Ovary (tissue), 9 donors: Measurements from ENCODE around the gene PLCL1. TPM values are rescaled to one million over a fixed set of nuclear protein-coding genes. Genes with fewer than 3 reads are reported as not detected.

Experiments used
- DNase-seq, 5 donors: peaks; one replicate each; pipeline ENCODE4 v3.0.0-alpha.2; 2019 to 2020
- H3K27ac ChIP-seq, 2 donors: fragments of 200-600 bp; one replicate each; pipeline versions ENCODE4 v1.5.1 to v1.8.0; 2019 to 2022
- H3K27me3 ChIP-seq: fragments of 200-600 bp; one replicate; pipeline ENCODE4 v1.8.0; 2022
- H3K36me3 ChIP-seq: fragments of 200-600 bp; sonication (generic); one replicate; pipeline ENCODE4 v1.5.1; 2019
- H3K4me1 ChIP-seq: one replicate; pipeline ENCODE4 v1.8.1; 2013; ENCODE audit warnings: mild to moderate bottlenecking, moderate library complexity; ENCODE audit not compliant: insufficient read depth
- H3K4me3 ChIP-seq: fragments of 200-600 bp; sonication (generic); one replicate; pipeline ENCODE4 v1.5.1; 2017
- H3K9me3 ChIP-seq, 2 donors: fragments of 200-600 bp in 1 of 2; sonication (generic) in 1 of 2; one replicate each; pipeline versions ENCODE4 v1.5.1 to v1.8.1; 2013 to 2019; ENCODE audit warnings: mild to moderate bottlenecking in 1 of 2, moderate library complexity in 1 of 2
- EP300 ChIP-seq: sonication (generic); formaldehyde crosslinking; IDR thresholded peaks from one replicate; pipeline ENCODE4 v1.6.1; 2017; ENCODE audit warnings: antibody characterized with exemption
- POLR2A ChIP-seq: fragments of 450-650 bp; IDR thresholded peaks from one replicate; pipeline ENCODE4 v1.6.1; 2017; ENCODE audit warnings: antibody characterized with exemption, mild to moderate bottlenecking, moderate library complexity
- WGBS, 3 donors: extraction: QIAGEN DNeasy Blood & Tissue Kit in 1 of 3; methylation state at CpG; one replicate each; pipeline versions ENCODE4 v1.1.5 to v1.1.7; 2013 to 2017; 5-methylcytosine and 5-hydroxymethylcytosine counted together
- intact Hi-C, 4 donors: fragments of 100-400 bp; cut with DNase I; formaldehyde crosslinking; loops; one replicate each; pipeline versions ENCODE4 v1.11.0 to v1.15.1; 2022 to 2023
- polyA plus RNA-seq, 2 donors: library from polyadenylated mRNA; stranded (reverse); fragments of 200-250 nt in 1 of 2; fragments of 350-450 nt in 1 of 2; fragmentation: Illumina TruSeq in 1 of 2; extraction: RNeasy Lipid Tissue Mini Kit (QIAGEN cat#74804) in 1 of 2; gene quantifications; one replicate each; pipeline ENCODE4 v1.2.3, GENCODE V29; 2013 to 2014
- total RNA-seq, 7 donors: library from RNA; depleted of rRNA in 2 of 7; stranded (reverse); fragments of >200 nt in 2 of 7; fragmentation: NEBNext Ultra II Directional in 3 of 7; extraction: Animal tissue kit (Norgen Biotek cat#: 25700) in 3 of 7; gene quantifications; one replicate each; pipeline versions ENCODE4 v1.1.0 to v1.2.4, GENCODE V29; 2016 to 2023
- TF ChIP-seq, protein P1 (sequence below), 3 donors: fragments of 450-650 bp in 2 of 3; fragments of 200-600 bp in 1 of 3; IDR thresholded peaks; one replicate each; pipeline versions ENCODE4 v1.5.1 to v1.8.0; 2016 to 2022; ENCODE audit warnings: antibody characterized with exemption in 3 of 3, mild to moderate bottlenecking in 1 of 3
- donor health status: DM: no; HTN: no; CAD: no; lungs with moderate emphysema.
- donor health status: DM: no; HTN: no; CAD: no.
- donor health status: Bipolar disorder and iron deficiency.
- donor health status: DM: yes; HTN: yes; CAD: no.
- donor health status: DM: no; HTN: no; CAD: no.
- donor health status: DM: yes; HTN: yes; CAD: no.

PLCL1 gene
- total and polyA plus RNA-seq, 9 donors: 8.4 to 17.9 (median 11.1) TPM

DNA sequence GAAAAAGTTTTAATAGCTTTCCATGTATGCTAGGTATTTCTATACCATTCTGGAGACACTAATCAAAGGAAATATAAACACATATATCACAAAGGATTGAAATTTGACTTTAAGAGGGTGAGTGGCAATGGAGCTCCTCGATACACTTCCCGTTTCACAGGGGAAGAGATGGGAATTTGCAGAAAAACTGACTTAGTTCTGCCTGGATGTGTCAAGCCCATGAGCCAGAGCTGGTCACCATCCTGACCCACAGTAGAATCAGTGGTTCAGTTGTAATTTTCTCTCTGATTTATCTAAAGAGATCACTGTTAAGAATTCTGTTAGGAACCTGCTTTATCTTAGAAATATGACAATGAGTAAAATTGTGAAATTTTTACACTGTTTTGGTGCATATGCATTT lies 34.2 kb downstream of the PLCL1 start:
- no peak overlapping the region for H3K4me3 ChIP-seq

DNA sequence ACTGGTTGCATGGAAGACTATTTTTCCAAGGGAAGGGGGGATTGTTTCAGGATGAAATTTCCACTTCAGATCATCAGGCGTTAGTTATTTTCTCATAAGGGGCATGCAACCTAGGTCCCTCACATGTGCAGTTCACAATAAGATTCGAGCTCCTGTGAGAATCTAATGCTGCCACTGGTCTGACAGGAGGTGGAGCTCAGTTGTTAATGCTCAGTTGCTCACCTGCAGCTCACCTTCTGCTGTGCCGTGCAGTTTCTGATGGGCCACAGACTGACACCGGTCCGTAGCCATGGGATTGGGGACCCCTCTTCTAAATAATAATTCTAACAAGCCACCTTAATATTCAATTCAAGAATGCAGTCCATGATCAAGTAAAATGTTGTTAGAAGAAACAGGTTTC lies 34.9 kb downstream of the PLCL1 start:
- no peak overlapping the region for H3K27ac ChIP-seq
- TF ChIP-seq POLR2A (no peak), EP300 (no peak)
- TF ChIP-seq, protein P1, sequence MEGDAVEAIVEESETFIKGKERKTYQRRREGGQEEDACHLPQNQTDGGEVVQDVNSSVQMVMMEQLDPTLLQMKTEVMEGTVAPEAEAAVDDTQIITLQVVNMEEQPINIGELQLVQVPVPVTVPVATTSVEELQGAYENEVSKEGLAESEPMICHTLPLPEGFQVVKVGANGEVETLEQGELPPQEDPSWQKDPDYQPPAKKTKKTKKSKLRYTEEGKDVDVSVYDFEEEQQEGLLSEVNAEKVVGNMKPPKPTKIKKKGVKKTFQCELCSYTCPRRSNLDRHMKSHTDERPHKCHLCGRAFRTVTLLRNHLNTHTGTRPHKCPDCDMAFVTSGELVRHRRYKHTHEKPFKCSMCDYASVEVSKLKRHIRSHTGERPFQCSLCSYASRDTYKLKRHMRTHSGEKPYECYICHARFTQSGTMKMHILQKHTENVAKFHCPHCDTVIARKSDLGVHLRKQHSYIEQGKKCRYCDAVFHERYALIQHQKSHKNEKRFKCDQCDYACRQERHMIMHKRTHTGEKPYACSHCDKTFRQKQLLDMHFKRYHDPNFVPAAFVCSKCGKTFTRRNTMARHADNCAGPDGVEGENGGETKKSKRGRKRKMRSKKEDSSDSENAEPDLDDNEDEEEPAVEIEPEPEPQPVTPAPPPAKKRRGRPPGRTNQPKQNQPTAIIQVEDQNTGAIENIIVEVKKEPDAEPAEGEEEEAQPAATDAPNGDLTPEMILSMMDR (IDR thresholded peaks at IDR 0.05): no peak
- peaks cover 6% of the 10 kb centered on the region for H3K4me1 ChIP-seq
- no peak overlapping the region for H3K4me3 ChIP-seq
- H3K27me3 ChIP-seq: no peaks in the 10 kb centered on the region
- WGBS, 3 donors: 76 to 86% (median 83%) methylated on average over 5 of the region's 5 CpGs
- H3K36me3 ChIP-seq: no peaks in the 10 kb centered on the region
- intact Hi-C loops: no loop called here
- no peaks in the 10 kb centered on the region for H3K9me3 ChIP-seq
- DNase-seq: no peak

More for the DNA sequence above, 34.2 kb downstream of the PLCL1 start:
- Histone ChIP-seq H3K9me3 (no peaks in the 10 kb centered on the region), H3K36me3 (no peaks in the 10 kb centered on the region), H3K27me3 (no peaks in the 10 kb centered on the region), H3K4me1 (peaks cover 6% of the 10 kb centered on the region), H3K27ac (peak overlapping the region in 1 of 2 donors; percentile 26)
- DNase-seq: no peak
- TF ChIP-seq EP300: no peak
- TF ChIP-seq, protein P1 (IDR thresholded peaks at IDR 0.05): no peak
- TF ChIP-seq POLR2A: no peak
- 35 to 47% (median 36%) methylated on average over 2 of the region's 2 CpGs for WGBS, 3 donors
- intact Hi-C loops: no loop called here

DNA sequence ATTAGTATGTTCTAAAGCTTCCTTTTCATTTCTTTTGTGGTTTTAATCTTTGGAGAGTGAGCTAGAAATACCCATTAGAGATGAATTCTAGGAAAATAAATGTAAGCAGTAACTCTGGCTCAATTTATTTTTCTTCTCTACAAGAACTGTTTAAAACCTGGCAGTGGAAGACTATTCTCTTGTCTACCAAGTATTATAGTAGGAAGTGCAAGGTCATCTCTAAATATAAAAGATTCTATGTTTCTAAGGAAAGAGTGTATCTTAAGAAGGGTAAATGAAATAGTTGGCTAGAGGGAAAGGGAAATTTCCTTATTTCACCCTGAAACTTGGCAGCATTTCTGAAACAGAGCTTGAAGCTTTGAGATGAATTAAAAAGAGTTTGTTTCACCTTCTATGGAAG lies 35.5 kb downstream of the PLCL1 start:
- Histone ChIP-seq H3K27ac (no peak overlapping the region), H3K4me3 (no peak overlapping the region), H3K27me3 (no peaks in the 10 kb centered on the region), H3K4me1 (peaks cover 6% of the 10 kb centered on the region), H3K9me3 (no peaks in the 10 kb centered on the region), H3K36me3 (no peaks in the 10 kb centered on the region)
- no peak for DNase-seq
- TF ChIP-seq EP300 (no peak), POLR2A (no peak)
- TF ChIP-seq, protein P1 (IDR thresholded peaks at IDR 0.05): no peak
- intact Hi-C loops: no loop called here

DNA sequence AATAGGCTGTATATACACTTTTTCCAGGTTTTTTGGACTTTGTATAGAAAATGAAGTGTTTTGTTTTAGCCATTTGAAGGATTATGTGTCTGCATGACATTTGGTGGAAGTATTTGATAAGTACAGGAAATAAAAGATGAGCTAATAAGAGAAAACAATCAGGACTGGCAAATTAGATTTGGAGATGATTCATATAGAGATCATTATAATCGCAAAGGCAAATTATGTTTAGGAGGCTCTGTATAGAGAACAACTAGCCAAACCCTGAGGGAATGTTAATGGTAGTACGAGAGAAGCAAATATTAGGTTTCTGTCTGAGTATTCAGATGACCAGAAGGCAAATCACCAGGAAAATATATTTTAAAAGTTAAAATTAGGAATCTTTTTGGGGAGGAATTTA lies 41.7 kb downstream of the PLCL1 start:
- intact Hi-C loops: no loop called here
- no peak for DNase-seq
- H3K27me3 ChIP-seq: no peaks in the 10 kb centered on the region
- 76 to 90% (median 89%) methylated on average over 2 of the region's 2 CpGs for WGBS, 3 donors
- no peaks in the 10 kb centered on the region for H3K9me3 ChIP-seq
- H3K36me3 ChIP-seq: no peaks in the 10 kb centered on the region
- peaks cover 3% of the 10 kb centered on the region for H3K4me1 ChIP-seq
- H3K27ac ChIP-seq: no peak overlapping the region
- TF ChIP-seq EP300 (no peak), POLR2A (no peak)
- TF ChIP-seq, protein P1 (IDR thresholded peaks at IDR 0.05): no peak
- H3K4me3 ChIP-seq: no peak overlapping the region

DNA sequence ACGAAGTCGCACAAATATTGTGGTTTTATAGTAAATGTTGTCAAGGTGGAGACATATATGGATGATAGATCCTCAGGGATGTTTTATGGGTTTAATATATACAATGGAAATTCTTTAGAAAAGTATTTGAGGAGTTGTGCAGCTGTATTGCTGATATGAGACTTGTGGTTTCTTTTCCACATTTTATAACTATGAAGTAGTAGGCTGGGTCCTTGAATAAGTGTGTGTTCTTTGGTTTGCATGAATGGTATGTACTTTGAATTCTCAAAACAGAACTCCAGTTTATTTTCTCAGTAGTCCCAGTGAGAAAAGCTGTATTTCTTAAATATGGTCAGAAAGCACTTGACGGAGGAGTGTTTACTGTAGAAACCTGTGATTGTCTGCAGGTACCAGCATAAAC lies 42.4 kb downstream of the PLCL1 start:
- Histone ChIP-seq H3K4me3 (no peak overlapping the region), H3K4me1 (peaks cover 6% of the 10 kb centered on the region), H3K27ac (no peak overlapping the region), H3K36me3 (no peaks in the 10 kb centered on the region), H3K9me3 (no peaks in the 10 kb centered on the region), H3K27me3 (no peaks in the 10 kb centered on the region)
- intact Hi-C loops: no loop called here
- TF ChIP-seq EP300 (no peak), POLR2A (no peak)
- TF ChIP-seq, protein P1 (IDR thresholded peaks at IDR 0.05): no peak
- 23 to 42% (median 29%) methylated on average over 3 of the region's 3 CpGs for WGBS, 3 donors
- no peak for DNase-seq
